GM12801 (cell line): ENCODE measurements around the gene TFEB.

Source experiments
- CTCF ChIP-seq: IDR thresholded peaks from one replicate; pipeline ENCODE4 v1.5.1; 2011; ENCODE audit warnings: control low read depth; ENCODE audit not compliant: insufficient read length; ENCODE audit errors: extremely low read depth

Gene TFEB

GRCh38 chr6:41677124-41677921 is 58.1 kb downstream of the TFEB start:
- no peak for TF ChIP-seq CTCF

GRCh38 chr6:41676431-41676830 is 59.0 kb downstream of the TFEB start:
- TF ChIP-seq CTCF = no peak

- TF ChIP-seq CTCF = no peak
Measured at GRCh38 chr6:41675992-41676391, 59.4 kb downstream of the TFEB start.

- TF ChIP-seq CTCF = no peak
Measured at GRCh38 chr6:41675176-41675775, 60.1 kb downstream of the TFEB start.

DNA sequence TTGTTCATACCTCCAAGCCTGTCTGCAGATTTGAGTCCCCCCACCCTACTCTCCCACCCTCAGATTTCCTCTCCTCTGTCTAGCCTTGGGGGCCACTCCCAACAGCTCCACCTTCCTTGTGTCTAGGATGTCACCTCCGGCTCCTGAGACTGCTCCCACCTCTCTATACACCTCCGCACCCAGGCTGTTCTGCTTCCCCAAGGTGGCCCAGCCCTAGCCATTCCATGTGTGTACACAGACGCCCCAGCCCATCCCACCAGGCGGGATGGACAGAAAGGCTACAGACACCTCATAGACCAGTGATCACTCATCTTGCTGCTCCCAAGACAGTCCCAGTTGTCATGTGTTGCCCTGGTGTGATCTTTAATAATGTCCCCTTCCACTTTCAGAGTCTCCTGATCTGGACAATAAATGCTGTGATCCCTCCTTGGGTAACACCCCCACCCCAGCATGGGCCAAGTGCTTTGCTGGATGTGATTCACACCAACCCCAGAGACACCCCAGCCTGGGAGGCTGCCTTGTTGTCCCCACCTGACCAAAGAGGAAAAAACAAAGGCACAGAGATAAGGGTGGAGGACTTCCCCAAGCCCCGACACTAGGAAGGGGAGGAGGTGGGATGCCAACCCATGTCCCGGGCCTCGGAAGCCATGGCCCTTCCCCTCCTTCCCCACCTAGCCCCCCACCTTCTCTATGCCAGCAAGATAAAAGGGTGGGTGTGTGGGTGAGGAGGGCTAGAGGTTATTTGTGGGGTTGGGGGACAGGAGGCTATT is 61.0 kb downstream of the TFEB start:
- TF ChIP-seq CTCF = no peak

DNA sequence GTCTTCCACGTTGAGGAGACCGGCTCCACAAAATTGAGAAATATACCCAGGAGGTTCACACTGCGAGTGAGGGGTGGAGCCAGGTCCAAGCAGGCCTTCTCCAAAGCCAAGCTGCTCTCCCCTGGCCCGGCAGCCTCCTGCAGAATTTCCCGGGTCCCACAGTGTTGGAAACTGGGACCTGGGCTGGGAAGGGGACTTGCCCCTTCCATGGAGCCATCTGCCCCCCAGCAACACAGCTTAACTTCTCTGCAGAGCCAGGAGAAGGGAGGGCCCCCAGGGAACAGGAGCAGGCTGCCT is 61.8 kb downstream of the TFEB start:
- no peak for TF ChIP-seq CTCF

- no peak for TF ChIP-seq CTCF
Measured at GRCh38 chr6:41672816-41673703, 62.3 kb downstream of the TFEB start.
